Lower leg skin (tissue), 4 donors: ENCODE data around the gene LRIG1. TPM values are rescaled to one million over a fixed set of nuclear protein-coding genes. Genes with fewer than 3 reads are reported as not detected.
"Not testable (repeated sequence)": the region's sequence is repeated elsewhere in the genome, so short reads cannot be mapped to it uniquely, and the experiment has no call there.

ENCODE experiments used
- DNase-seq, 2 donors: peaks; one replicate each; pipeline ENCODE4 v3.0.0-alpha.2; 2019; ENCODE audit warnings: low spot score in 2 of 2
- H3K4me3 ChIP-seq: fragments of 200-600 bp; sonication (generic); 2 replicates; pipeline ENCODE4 v1.5.1; 2017; ENCODE audit warnings: mild to moderate bottlenecking, low read depth; ENCODE audit not compliant: poor library complexity, severe bottlenecking
- POLR2A ChIP-seq, 2 donors: fragments of 450-650 bp; IDR thresholded peaks; one replicate each; pipeline ENCODE4 v1.6.1; 2016 to 2017; ENCODE audit warnings: antibody characterized with exemption in 2 of 2, mild to moderate bottlenecking in 1 of 2, moderate library complexity in 1 of 2
- WGBS, 2 donors: methylation state at CpG; one replicate each; pipeline ENCODE4 v1.1.5; 2018; 5-methylcytosine and 5-hydroxymethylcytosine counted together
- intact Hi-C: fragments of 100-400 bp; cut with DNase I; formaldehyde crosslinking; loops from one replicate; pipeline ENCODE4 v1.15.0; 2023; ENCODE audit warnings: low total_unique reads
- total RNA-seq, 4 donors: library from RNA; depleted of rRNA; stranded (reverse); fragments of >200 nt; gene quantifications; one replicate each; pipeline ENCODE4 v1.1.0, GENCODE V29; 2016
- TF ChIP-seq, protein P1 (sequence below), 3 donors: fragments of 450-650 bp; IDR thresholded peaks; one replicate each; pipeline ENCODE4 v1.5.1; 2016; ENCODE audit warnings: antibody characterized with exemption in 3 of 3, mild to moderate bottlenecking in 3 of 3, moderate library complexity in 2 of 3

Gene LRIG1
- total RNA-seq, 4 donors from 2014 or later = 53.3 to 91.5 (median 69.8) TPM

DNA sequence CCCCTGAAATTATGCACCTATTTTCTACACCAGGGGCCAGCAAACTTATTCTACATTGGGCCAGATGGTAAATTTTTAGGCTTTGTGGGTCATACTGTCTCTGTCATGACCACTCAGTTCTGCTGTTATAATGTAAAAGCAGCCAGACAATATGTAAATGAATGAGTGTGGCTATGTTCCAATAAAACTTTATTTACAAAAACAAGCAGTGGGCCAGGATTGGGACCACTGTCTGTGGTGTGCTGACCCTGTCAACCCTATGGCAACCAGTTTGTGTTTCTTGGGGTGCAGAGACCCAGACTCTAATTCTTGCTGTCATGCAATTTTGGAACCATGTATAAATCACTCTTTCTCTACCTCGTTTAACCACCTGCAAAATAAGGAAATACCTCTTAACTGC, 74.7 kb downstream of the LRIG1 start:
- intact Hi-C loops = no loop called here
- DNase-seq = no peak
- TF ChIP-seq, protein P1, sequence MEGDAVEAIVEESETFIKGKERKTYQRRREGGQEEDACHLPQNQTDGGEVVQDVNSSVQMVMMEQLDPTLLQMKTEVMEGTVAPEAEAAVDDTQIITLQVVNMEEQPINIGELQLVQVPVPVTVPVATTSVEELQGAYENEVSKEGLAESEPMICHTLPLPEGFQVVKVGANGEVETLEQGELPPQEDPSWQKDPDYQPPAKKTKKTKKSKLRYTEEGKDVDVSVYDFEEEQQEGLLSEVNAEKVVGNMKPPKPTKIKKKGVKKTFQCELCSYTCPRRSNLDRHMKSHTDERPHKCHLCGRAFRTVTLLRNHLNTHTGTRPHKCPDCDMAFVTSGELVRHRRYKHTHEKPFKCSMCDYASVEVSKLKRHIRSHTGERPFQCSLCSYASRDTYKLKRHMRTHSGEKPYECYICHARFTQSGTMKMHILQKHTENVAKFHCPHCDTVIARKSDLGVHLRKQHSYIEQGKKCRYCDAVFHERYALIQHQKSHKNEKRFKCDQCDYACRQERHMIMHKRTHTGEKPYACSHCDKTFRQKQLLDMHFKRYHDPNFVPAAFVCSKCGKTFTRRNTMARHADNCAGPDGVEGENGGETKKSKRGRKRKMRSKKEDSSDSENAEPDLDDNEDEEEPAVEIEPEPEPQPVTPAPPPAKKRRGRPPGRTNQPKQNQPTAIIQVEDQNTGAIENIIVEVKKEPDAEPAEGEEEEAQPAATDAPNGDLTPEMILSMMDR (IDR thresholded peaks at IDR 0.05) = no peak
- no peak for TF ChIP-seq POLR2A (IDR thresholded peaks at IDR 0.05)
- no peak overlapping the region for H3K4me3 ChIP-seq
- WGBS, 2 donors = 78 to 89% methylated on average over 1 of the region's 1 CpG

DNA sequence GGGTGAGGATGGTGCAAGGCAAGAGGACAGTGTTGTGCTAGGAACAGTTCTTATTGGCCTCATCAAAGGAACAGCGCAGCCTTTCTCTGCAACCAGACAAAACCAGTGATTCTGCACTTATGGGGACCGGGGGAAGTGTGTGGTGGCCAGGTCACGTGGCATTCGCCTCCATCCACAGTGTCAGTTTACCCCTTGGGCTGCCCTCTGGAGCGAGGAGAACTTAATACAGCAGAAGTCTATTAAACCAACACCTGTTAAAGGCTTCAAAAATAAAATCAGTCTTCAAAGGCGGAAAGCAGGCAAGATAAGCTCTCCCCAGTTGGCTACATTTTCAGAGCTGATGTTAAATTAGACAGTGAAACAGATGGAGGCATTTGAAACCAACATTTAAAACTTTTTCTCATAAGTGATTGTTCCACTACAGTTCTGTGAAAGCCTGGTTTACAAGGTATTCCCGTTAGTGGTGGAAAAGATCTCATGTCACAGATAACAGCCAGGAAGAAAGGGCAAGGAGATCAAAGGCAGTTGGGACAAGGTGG, 75.2 kb downstream of the LRIG1 start:
- H3K4me3 ChIP-seq = no peak overlapping the region
- intact Hi-C loops = no loop called here
- 90 to 91% methylated on average over 7 of the region's 7 CpGs for WGBS, 2 donors
- TF ChIP-seq, protein P1 (IDR thresholded peaks at IDR 0.05) = no peak
- TF ChIP-seq POLR2A (IDR thresholded peaks at IDR 0.05) = no peak
- no peak for DNase-seq

GRCh38 chr3:66425032-66425431, 75.8 kb downstream of the LRIG1 start:
- H3K4me3 ChIP-seq = no peak overlapping the region
- intact Hi-C loops = no loop called here
- no peak for TF ChIP-seq POLR2A (IDR thresholded peaks at IDR 0.05)
- TF ChIP-seq, protein P1 (IDR thresholded peaks at IDR 0.05) = no peak
- WGBS, 2 donors = 43 to 79% methylated on average over 5 of the region's 5 CpGs
- no peak for DNase-seq

- intact Hi-C loops = no loop called here
- 54 to 66% methylated on average over 3 of the region's 3 CpGs for WGBS, 2 donors
- no peak overlapping the region for H3K4me3 ChIP-seq
- TF ChIP-seq, protein P1 (IDR thresholded peaks at IDR 0.05) = no peak
- no peak for TF ChIP-seq POLR2A (IDR thresholded peaks at IDR 0.05)
- no peak for DNase-seq
These were observed 77.0 kb downstream of the LRIG1 start for GRCh38 chr3:66423791-66424190.

GRCh38 chr3:66421893-66422292, 78.9 kb downstream of the LRIG1 start:
- DNase-seq, H3K4me3 ChIP-seq, intact Hi-C loops: not testable (repeated sequence)
- WGBS, 2 donors = 92 to 93% methylated on average over 3 of the region's 3 CpGs

DNA sequence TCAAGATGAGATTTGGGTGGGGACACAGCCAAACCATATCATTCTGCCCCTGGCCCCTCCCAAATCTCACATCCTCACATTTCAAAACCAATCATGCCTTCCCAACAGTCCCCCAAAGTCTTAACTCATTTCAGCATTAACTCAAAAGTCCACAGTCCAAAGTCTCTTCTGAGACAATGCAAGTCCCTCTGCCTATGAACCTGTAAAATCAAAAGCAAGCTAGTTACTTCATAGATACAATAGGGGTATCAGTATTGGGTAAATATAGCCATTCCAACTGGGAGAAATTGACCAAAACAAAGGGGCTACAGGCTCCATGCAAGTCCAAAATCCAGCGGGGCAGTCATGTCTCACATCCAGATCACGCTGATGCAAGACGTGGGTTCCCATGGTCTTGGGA, 79.7 kb downstream of the LRIG1 start:
- intact Hi-C loops, DNase-seq, H3K4me3 ChIP-seq: not testable (repeated sequence)
- WGBS, 2 donors = 94 to 97% methylated on average over 3 of the region's 3 CpGs

- 87 to 90% methylated on average over 14 of the region's 14 CpGs for WGBS, 2 donors
- DNase-seq = no peak
- no peak overlapping the region for H3K4me3 ChIP-seq
- TF ChIP-seq, protein P1 (IDR thresholded peaks at IDR 0.05) = no peak
- TF ChIP-seq POLR2A (IDR thresholded peaks at IDR 0.05) = no peak
- intact Hi-C loops = no loop called here
These were observed 81.8 kb downstream of the LRIG1 start for GRCh38 chr3:66419036-66419435.
